Nephron progenitor cell (in vitro differentiated cells): Measurements from ENCODE around the gene ZDHHC6.

Experiments used
- DNase-seq: peaks from one replicate; pipeline ENCODE4 v3.0.0; 2021
- H3K27ac Mint-ChIP-seq: 2 replicates; pipeline ENCODE4 v1.8.0; 2021; ENCODE audit warnings: mild to moderate bottlenecking, moderate library complexity, mixed read lengths
- H3K27me3 Mint-ChIP-seq: 2 replicates; pipeline ENCODE4 v1.8.0; 2021; ENCODE audit warnings: mild to moderate bottlenecking, low read depth, mixed read lengths; ENCODE audit not compliant: poor library complexity
- H3K36me3 Mint-ChIP-seq: 2 replicates; pipeline ENCODE4 v1.8.0; 2021; ENCODE audit warnings: low read depth, mixed read lengths
- H3K4me1 Mint-ChIP-seq: 2 replicates; pipeline ENCODE4 v1.8.0; 2021; ENCODE audit warnings: mixed read lengths
- H3K4me3 Mint-ChIP-seq: 2 replicates; pipeline ENCODE4 v1.8.0; 2021; ENCODE audit warnings: mild to moderate bottlenecking, moderate library complexity, mixed read lengths
- H3K9me3 Mint-ChIP-seq: 2 replicates; pipeline ENCODE4 v1.8.0; 2021; ENCODE audit warnings: mild to moderate bottlenecking, moderate library complexity, mixed read lengths
- TF ChIP-seq, protein P1 (sequence below): fragments of 200-600 bp; sonication (generic); IDR thresholded peaks from 2 replicates; pipeline ENCODE4 v1.5.0; 2021; ENCODE audit warnings: antibody characterized with exemption

Gene ZDHHC6

DNA sequence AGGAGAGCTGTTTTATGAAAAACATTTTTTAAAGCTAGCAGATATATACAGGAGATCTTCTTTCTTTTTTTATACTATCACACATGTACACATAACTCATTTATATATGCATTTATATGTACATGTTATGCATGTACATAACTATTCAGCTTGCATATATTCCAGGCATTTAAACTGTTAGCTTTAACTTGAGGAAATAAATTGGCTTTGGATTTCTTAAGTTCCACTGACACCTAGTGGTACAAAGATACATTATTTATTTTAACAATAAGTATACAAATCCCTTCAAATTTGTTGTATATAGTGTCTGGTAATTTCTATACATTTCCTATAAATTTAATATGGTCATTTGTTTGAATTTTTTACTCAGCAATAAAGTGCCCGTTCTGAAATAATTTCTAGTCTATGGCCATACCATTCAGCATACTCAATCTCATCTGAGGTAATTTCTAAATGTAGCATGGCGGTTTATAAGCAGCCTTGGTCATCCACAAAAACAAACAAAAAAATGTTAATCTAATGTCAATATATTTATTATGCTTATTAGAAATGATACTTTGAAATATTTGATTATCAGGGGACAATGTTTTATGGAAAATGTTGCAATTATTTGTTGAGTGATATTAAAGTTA lies 11.6 kb downstream of the ZDHHC6 start:
- Mint-ChIP-seq H3K4me3 (no peak overlapping the region), H3K9me3 (no peaks in the 10 kb centered on the region), H3K4me1 (no peaks in the 10 kb centered on the region), H3K27ac (no peak overlapping the region), H3K36me3 (peaks cover 14% of the 10 kb centered on the region), H3K27me3 (no peaks in the 10 kb centered on the region)
- no peak for DNase-seq
- TF ChIP-seq, protein P1, sequence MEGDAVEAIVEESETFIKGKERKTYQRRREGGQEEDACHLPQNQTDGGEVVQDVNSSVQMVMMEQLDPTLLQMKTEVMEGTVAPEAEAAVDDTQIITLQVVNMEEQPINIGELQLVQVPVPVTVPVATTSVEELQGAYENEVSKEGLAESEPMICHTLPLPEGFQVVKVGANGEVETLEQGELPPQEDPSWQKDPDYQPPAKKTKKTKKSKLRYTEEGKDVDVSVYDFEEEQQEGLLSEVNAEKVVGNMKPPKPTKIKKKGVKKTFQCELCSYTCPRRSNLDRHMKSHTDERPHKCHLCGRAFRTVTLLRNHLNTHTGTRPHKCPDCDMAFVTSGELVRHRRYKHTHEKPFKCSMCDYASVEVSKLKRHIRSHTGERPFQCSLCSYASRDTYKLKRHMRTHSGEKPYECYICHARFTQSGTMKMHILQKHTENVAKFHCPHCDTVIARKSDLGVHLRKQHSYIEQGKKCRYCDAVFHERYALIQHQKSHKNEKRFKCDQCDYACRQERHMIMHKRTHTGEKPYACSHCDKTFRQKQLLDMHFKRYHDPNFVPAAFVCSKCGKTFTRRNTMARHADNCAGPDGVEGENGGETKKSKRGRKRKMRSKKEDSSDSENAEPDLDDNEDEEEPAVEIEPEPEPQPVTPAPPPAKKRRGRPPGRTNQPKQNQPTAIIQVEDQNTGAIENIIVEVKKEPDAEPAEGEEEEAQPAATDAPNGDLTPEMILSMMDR, result peak; percentile 40

DNA sequence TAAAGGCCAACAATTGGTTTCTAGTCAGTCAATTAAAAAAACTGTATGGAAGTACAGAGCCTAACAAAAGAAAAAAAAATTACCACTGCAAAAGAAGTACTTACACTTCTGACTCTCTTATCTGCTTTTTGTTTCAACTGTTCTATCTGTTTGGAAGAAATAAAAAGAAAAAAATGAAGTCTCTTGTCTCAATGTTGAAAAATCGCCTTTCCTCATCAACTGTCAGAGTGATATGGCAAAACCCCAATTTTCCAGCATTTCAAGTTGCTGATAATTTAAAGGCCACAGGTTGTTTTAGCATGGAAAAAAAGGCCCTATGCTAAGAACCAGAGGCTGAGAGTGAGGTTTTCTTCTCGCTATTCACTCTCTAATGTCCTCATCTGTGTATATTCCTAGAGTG lies 13.6 kb downstream of the ZDHHC6 start:
- TF ChIP-seq, protein P1, result no peak
- Mint-ChIP-seq H3K4me1 (no peaks in the 10 kb centered on the region), H3K36me3 (peaks cover 21% of the 10 kb centered on the region), H3K9me3 (no peaks in the 10 kb centered on the region), H3K27me3 (no peaks in the 10 kb centered on the region), H3K4me3 (no peak overlapping the region), H3K27ac (no peak overlapping the region)
- DNase-seq, result no peak

DNA sequence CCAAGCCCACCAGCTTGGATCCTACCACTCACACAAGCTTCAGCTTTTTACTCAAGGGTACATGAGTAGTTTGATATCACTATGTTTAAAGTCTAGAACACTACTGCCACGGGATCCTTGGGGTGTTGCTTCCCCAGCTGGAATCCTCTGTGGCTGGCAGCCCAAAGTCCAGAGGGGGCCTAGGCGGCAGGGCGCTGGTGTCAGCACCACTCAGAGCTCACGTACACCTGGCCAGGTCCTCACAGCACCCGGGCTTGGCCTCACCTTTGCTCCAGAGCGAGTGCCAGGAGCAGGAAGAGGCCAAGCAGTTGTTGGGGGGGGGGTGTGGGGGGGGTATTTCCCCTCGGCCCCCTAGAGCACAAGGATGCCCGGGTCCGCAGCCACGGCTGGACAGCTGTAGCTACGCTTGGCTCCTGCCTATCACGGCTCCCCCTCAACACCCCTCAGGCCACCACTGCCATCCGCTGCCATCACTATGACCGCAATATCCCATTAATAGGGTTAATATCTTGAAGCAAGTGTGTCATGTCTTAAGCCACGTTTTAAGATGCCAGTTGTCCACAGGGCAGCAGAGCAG lies 17.0 kb downstream of the ZDHHC6 start:
- peaks cover 21% of the 10 kb centered on the region for H3K36me3 Mint-ChIP-seq
- H3K4me1 Mint-ChIP-seq, result no peaks in the 10 kb centered on the region
- TF ChIP-seq, protein P1, result no peak
- H3K27ac Mint-ChIP-seq, result no peak overlapping the region
- H3K9me3 Mint-ChIP-seq, result no peaks in the 10 kb centered on the region
- DNase-seq, result no peak
- H3K4me3 Mint-ChIP-seq, result no peak overlapping the region
- no peaks in the 10 kb centered on the region for H3K27me3 Mint-ChIP-seq

DNA sequence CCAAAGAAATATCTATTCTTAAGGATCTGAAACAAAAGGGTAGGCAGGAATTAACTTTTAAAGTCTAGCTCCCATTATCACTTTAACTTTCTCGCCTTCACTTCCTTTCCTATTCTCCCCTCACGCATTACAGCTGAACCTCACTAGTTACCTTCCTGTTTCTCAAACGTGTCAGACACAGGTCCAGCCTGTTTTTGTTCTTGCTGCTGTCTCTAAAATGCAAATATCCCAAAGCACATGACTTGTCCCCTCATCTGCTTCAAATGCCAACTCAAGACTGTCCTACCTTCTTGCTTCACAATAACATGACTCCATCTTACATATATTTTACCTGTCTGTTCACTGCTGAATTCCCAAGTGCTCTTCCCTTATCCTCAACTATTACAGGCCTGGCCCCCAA lies 17.6 kb downstream of the ZDHHC6 start:
- no peaks in the 10 kb centered on the region for H3K27me3 Mint-ChIP-seq
- TF ChIP-seq, protein P1, result no peak
- H3K4me3 Mint-ChIP-seq, result no peak overlapping the region
- H3K27ac Mint-ChIP-seq, result peak overlapping the region; percentile 1
- H3K9me3 Mint-ChIP-seq, result no peaks in the 10 kb centered on the region
- peaks cover 21% of the 10 kb centered on the region for H3K36me3 Mint-ChIP-seq
- H3K4me1 Mint-ChIP-seq, result no peaks in the 10 kb centered on the region
- DNase-seq, result no peak

DNA sequence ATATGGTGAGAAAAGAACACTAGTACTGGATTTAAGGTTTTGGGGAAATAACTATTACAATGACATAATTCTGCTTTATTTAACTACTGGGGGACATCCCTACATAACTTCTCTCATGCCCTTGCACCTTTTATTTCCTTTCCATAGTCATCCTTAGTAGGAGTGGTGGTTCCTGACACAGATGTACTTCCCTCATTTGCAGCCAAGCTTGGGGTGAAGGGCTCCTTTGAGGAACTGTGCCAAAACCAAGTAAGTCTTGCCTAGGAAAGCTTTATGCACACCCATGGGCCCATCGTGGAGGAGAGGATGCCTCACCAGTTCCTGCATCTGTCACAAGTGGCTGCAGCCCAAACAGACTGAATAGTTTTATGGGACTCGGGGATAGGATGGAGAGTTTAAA lies 20.6 kb downstream of the ZDHHC6 start:
- TF ChIP-seq, protein P1, result no peak
- H3K4me1 Mint-ChIP-seq, result no peaks in the 10 kb centered on the region
- no peaks in the 10 kb centered on the region for H3K9me3 Mint-ChIP-seq
- H3K36me3 Mint-ChIP-seq, result peaks cover 11% of the 10 kb centered on the region
- no peak for DNase-seq
- no peak overlapping the region for H3K27ac Mint-ChIP-seq
- H3K27me3 Mint-ChIP-seq, result no peaks in the 10 kb centered on the region
- H3K4me3 Mint-ChIP-seq, result no peak overlapping the region

DNA sequence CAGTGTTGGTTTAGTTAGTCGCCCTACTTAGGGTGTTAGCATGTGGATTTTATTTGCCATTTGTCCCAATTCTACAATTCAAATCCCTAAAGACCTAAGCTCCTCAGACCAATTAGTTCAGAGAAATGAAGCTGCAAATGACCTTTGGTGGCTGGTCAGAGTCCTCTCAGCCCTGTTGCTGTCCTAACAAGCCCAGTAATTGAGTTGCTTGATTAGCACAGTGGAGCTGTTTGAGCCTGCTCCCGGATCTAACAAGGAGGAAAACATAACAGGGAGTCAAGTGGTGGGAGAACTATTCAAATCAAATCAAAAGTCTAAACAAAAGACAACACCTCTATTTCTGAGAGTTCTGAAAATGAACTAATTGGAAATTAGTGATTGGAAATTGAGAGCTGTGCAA lies 22.1 kb downstream of the ZDHHC6 start:
- peaks cover 5% of the 10 kb centered on the region for H3K36me3 Mint-ChIP-seq
- DNase-seq, result no peak
- no peak overlapping the region for H3K4me3 Mint-ChIP-seq

More for the DNA sequence above, 22.1 kb downstream of the ZDHHC6 start:
- Mint-ChIP-seq H3K27me3 (no peaks in the 10 kb centered on the region), H3K4me1 (no peaks in the 10 kb centered on the region), H3K27ac (no peak overlapping the region), H3K9me3 (no peaks in the 10 kb centered on the region)
- TF ChIP-seq, protein P1, result no peak
